Activated gamma-delta T cell (primary cell): ENCODE results near the gene CASP8.

Experiments used
- DNase-seq: peaks from one replicate; lab custom pipeline; 2025; lab: John Stamatoyannopoulos, UW

The CASP8 gene

GRCh38 chr2:201242571-201243277 is 17.6 kb upstream of the CASP8 start:
- no peak for DNase-seq

DNA sequence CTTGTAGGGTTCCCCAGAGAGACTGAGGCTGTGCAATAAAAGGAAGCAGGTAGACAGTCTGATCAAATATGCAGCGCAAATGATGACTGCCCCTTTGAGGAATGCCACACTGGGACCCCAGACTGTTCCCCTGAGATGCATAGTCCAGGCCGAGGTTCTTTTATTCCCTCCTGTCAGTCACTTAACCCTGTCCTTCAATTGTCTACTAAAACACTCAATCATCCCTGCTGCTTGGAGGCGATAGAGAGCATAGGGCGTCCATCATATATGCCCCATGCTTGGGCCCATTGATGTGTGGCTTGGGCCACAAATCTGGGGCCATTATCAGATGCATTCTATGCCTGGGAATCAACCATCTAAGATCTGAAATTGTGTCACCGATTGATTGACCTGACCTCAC is 15.5 kb upstream of the CASP8 start:
- DNase-seq, result no peak

- no peak for DNase-seq
Observed at GRCh38 chr2:201246280-201246679, 14.1 kb upstream of the CASP8 start.

DNA sequence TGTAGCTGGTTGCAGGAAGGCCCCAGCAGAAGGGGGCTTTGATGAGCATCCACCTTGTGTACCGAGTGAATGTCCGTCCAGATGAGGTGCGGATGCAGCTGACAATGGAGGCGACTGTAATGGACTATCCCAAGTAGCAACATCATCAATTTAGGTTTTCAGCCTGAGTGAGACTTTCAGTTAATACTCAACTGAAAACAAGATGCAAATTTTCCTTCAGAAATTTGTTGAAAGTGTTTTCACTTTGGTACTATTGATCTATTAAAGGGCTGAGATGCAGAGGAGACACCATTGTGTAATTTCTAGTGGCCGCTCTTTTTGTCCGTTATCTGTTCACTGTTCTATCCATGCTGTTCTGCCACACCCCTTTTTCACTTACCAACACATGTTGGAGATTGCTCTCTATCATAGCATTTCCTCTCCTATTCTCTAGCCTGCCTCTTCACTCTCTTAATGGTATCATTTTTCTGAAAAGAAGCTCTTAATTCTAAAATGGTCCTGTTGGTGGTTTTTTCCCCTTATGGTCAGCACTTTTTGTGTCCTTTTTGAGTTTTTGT is 12.0 kb upstream of the CASP8 start:
- no peak for DNase-seq

- no peak for DNase-seq
Observed at GRCh38 chr2:201249889-201250288, 10.4 kb upstream of the CASP8 start.

DNA sequence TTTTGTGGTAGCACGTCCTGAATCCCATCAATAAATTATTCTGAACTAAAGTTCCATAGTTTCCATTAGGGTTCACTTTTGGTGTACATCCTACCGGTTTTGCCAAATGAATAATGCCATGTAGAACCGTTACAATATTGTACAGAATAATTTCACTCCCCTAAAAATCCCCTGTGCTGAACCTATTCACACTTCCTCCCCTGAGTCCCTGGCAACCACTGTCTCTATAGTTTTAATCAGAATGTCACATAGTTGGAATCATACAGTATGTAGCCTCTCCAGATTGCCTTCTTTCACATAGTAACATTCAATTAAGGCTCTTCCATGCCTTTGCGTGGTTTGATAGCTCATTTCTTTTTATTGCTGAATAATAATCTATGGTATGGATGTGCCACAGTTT is 9.6 kb upstream of the CASP8 start:
- DNase-seq, result no peak

GRCh38 chr2:201254081-201254730 is 6.1 kb upstream of the CASP8 start:
- no peak for DNase-seq

DNA sequence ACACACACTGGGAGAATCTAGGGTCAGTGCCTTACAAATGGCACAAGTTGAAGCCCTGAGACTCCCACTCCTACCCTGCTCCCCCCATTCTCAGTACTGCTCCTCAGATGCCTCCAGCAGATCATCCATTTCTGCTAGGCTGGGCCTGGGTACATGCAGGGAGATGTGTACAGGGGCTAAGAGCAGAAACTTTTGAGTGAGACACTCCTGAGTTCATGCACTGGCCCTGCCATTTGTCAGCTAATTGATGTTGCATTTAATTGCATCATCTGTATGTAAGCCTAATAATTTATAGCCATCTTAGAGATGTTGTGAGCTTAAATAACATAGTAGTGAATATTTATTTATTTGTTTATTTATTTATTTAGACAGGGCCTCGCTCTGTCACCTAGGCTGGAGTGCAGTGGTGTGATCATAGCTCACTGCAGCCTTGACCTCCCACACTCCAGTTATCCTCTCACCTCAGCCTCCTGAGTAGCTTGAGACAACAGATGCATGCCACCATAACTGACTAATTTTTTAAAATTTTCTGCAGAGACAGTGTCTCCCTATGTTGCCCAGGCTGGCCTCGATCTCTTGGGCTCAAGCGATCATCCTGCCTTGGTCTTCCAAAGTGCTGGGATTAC is 4.8 kb upstream of the CASP8 start:
- DNase-seq, result no peak

- DNase-seq, result no peak
Observed at GRCh38 chr2:201256082-201256481, 4.3 kb upstream of the CASP8 start.

DNA sequence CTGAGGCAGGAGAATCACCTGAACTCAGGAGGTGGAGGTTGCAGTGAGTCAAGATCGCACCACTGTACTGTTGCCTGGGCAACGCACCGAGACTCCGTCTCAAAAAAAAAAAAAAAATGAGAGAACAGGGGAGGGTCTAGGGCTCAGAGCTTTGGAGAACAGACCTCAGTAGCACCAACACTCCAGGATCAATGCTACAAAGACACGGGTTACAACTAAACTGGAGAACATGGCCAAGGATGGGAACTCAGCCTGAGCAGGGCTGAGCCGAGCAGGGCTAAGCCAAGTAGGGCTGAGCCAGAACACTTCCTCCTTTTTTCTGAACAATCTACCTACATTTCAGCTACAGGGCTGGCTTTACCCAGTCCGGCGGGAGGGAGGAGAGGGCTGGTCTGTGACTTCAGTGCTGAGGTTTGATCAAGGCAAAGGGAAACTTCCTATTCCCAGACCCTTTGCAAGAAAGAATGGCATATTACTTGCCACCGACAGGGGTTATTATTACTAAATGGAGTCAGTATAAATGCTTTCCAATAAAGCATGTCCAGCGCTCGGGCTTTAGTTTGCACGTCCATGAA is 2.9 kb upstream of the CASP8 start:
- DNase-seq, result no peak

- peak; percentile 15 for DNase-seq
Observed at GRCh38 chr2:201257956-201258665, 2.2 kb upstream of the CASP8 start.

DNA sequence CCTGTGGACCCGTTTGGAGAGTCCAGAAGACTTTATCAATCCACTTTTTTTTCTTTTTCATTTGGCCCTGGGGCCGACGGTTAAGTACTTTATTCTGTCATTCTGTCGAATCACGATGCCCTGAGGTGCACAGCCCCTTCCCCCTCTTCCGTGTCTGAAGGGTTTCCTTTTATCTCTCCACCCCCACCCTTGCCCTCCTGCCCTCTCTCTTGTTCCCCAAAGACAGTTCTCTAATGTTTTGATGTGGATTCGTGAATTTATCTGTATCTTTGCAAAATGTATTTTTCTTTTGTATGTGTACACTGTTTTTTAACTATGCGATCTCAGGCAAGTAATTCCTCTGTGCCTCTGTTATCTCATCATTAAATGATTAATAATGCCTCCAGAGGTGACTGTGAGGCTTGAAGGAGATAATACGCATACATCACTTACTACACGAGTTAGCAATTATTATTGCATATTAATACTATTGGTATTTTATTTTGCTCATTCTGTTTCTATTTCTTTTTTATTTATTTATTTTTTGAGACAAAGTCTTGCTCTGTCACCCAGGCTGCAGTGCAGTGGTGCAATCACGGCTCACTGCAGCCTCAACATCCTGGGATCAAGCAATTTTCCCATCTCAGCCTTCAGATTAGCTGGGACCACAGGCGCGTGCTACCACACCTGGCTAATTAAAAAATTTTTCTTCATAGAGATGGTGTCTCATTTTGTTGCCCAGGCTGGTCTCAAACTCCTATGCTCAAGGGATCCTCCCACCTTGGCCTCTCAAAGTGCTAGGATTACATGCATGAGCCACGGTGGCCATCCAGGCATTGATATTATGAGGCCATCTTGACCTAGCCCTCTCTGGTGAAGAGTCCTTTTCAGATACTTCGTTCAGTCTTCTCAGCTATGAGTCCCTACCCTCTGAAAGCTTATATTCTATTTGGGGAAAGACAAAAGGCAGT is 1.4 kb upstream of the CASP8 start:
- no peak for DNase-seq

DNA sequence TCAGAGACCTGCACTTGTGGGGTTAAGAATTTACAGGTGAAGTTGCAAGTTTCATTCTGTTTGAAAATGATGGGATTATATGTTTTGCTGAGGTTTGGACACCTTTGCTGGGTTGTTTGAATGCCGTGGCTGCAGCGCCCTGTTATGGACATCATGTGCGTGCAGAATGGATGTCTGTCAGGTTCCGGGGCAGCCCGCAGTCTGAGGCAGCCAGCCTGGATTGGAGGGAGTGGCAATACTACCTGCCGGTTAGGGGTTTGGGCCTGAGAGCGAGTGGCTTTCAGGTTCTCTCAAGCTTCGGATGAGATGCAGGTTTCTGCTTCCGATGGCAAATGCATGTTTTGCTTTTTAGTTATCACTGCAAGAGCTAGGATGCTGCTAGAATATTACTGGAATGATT is 1.1 kb downstream of the CASP8 start:
- DNase-seq, result peak; percentile 26

DNA sequence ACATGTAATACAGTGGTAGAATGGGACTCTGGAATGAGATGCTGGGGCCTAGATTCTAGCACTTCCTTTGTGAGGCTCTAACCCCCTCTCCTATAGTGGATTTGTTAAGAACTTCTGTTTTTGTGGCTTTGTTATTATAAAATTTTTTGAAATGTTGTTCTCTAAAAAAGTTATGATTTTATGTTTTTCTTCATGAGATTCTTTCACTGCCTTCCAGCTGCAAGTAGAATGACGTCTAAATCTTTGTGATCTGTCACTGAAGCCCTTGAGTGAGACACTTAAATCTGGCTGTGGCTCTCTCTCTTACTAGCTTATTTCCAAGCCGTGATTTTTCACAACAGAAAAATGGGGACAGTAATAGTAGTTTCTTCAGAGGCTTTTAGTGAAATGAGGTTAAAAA is 1.6 kb downstream of the CASP8 start:
- no peak for DNase-seq

GRCh38 chr2:201262718-201263117 is 2.4 kb downstream of the CASP8 start:
- DNase-seq, result no peak

DNA sequence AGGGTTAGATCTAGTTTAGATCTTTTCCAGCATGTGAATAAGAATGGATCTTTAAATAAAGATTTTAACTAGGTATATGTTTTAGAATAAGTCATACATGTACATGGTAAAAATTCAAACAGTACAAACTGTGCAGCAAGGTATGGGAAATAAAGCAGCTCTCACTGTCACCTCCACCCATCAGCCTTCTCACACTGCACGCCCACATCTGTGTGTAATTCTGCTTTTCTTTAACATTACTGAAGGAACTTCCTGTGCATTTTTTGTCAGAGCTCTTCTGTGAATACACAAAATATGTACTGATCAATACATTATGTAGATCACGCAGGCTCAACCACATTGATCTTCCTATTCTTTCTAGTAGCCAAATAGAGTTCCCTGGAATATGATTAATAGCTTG is 3.4 kb downstream of the CASP8 start:
- DNase-seq, result no peak

GRCh38 chr2:201264472-201265173 is 4.3 kb downstream of the CASP8 start:
- DNase-seq, result no peak

DNA sequence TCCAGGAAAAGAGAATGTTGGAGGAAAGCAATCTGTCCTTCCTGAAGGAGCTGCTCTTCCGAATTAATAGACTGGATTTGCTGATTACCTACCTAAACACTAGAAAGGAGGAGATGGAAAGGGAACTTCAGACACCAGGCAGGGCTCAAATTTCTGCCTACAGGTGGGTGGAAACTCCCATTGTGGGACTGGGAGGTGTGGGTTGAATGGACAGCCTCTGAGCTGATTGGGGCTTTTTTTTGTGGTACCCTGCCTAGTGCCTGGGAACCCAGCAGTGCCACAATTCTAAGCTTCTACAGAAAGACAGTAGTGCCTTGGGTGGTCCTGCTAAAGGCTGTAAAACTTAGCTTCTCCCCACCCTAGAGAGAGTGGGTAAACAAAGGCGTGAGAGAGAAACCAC is 6.3 kb downstream of the CASP8 start:
- no peak for DNase-seq

DNA sequence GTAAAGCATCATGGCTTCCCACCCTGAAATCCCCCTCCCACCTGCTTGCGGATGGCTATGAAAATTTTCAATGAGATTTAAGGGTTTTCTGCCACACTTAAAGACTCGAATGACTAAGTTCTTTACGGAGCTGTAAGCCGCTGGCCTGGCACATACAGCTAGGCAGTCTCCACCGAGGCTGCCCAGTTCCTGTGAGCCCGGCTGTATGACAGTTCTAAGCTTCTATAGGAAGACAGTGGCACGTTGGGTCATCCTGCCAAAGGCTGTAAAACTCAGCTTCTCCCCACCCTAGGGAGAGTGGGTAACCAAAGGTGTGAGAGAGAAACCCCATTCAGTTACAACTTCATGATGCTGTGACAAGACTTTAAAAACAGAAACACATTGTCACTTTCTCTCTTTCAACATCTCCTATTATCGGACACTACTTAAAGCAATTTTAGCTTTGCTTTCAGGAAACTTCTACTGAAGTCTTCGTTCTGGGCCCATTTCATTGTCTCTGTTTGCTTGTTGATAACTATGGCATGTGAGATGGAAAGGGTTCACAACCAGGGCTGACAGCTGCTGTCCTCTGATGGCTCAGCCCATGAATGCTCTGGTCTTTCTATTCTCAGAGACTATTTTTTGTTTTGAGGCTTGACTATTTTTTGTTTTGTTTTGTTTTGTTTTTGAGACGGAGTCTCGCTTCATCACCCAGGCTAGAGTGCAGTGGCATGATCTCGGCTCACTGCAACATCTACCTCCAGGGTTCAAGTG is 7.1 kb downstream of the CASP8 start:
- DNase-seq, result no peak

DNA sequence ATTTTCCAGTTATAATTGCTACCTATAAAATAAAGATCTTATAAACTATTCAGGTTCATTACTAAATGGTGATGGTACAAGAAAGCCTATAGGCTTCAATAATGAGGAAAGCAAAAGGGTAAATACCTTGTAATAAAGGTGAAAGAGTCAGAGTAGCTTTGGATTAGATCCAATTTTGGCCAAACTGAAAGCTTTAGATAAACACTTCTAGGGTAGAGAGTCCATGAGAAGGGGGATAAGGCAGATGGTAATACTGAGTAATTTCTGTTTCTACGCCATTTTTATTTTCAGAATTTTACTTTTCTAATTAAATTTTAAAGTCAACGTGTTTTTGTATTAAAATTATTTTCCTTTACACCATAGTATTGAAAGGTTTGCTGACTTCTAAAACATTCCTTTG is 9.4 kb downstream of the CASP8 start:
- DNase-seq, result no peak
